ENCODE data around the gene SPIRE1.

SPIRE1 gene

GRCh38 chr18:12657684-12658425, at the start of gene SPIRE1:
Gene SPIRE1 (minus strand): TSS chr18:12658107. CDS start chr18:12657866, 241 bp downstream.
- peak within 1 kb of the TSS; percentile 81 for H3K4me3 ChIP-seq (ENCODE audit: low read depth, low read length)
- DNase-seq (ENCODE audit: low read depth) = peak; percentile 54
- no peak for TF ChIP-seq CTCF (conservative IDR thresholded peaks at IDR 0.05; ENCODE audit: low read depth, low read length)

GRCh38 chr18:12703664-12704063, 45.8 kb upstream of the SPIRE1 start:
- DNase-seq (ENCODE audit: low read depth) = peak; percentile 27
- peak overlapping the region; percentile 98 for H3K4me3 ChIP-seq (ENCODE audit: low read depth, low read length)
- TF ChIP-seq CTCF (conservative IDR thresholded peaks at IDR 0.05; ENCODE audit: low read depth, low read length) = no peak

- no peak for DNase-seq (ENCODE audit: low read depth)
- TF ChIP-seq CTCF (conservative IDR thresholded peaks at IDR 0.05; ENCODE audit: low read depth, low read length) = no peak
- H3K4me3 ChIP-seq (ENCODE audit: low read depth, low read length) = peak overlapping the region; percentile 98
Observed at GRCh38 chr18:12703096-12703567, 45.2 kb upstream of the SPIRE1 start.

- TF ChIP-seq CTCF (conservative IDR thresholded peaks at IDR 0.05; ENCODE audit: low read depth, low read length) = no peak
- peak; percentile 89 for DNase-seq (ENCODE audit: low read depth)
- H3K4me3 ChIP-seq (ENCODE audit: low read depth, low read length) = peak within 1 kb of the TSS; percentile 98
Observed at GRCh38 chr18:12702221-12703095, 44.6 kb upstream of the SPIRE1 start, which contains the start of the genes CEP76 and PSMG2. Gene CEP76 (minus strand): TSS chr18:12702723. CDS start chr18:12702548, 175 bp downstream. Gene PSMG2 (plus strand): TSS chr18:12703042. CDS start chr18:12703108, 66 bp downstream.

- H3K4me3 ChIP-seq (ENCODE audit: low read depth, low read length) = no peak overlapping the region
- TF ChIP-seq CTCF (conservative IDR thresholded peaks at IDR 0.05; ENCODE audit: low read depth, low read length) = no peak
- DNase-seq (ENCODE audit: low read depth) = no peak
Observed at GRCh38 chr18:12701161-12701560, 43.3 kb upstream of the SPIRE1 start.

- no peak for TF ChIP-seq CTCF (conservative IDR thresholded peaks at IDR 0.05; ENCODE audit: low read depth, low read length)
- no peak overlapping the region for H3K4me3 ChIP-seq (ENCODE audit: low read depth, low read length)
- no peak for DNase-seq (ENCODE audit: low read depth)
Observed at GRCh38 chr18:12699747-12700146, 41.8 kb upstream of the SPIRE1 start.

Data from choroid plexus epithelial cell (primary cell).